Placental epithelial cell (primary cell): Measurements from ENCODE around the gene TCEAL7. TPM values are rescaled to one million over a fixed set of nuclear protein-coding genes. Genes with fewer than 3 reads are reported as not detected.

Experiments used
- small RNA-seq: library from RNA; depleted of rRNA; stranded (forward); fragments of <200 nt; gene quantifications from one replicate; pipeline ENCODE3, GENCODE V24; 2012
- total RNA-seq: library from RNA; depleted of rRNA; stranded (reverse); fragments of >200 nt; gene quantifications from 2 replicates; pipeline ENCODE4 v1.2.3, GENCODE V29; 2012

TCEAL7 gene
- 2.1 and 10.6 TPM in 2 replicates for total RNA-seq

GRCh38 chrX:103329991-103330390 lies at the start of gene TCEAL7:
Gene TCEAL7 (plus strand): TSS chrX:103330239. CDS start chrX:103331404, 1,165 bp downstream.

GRCh38 chrX:103310555-103311398 lies 19.3 kb upstream of the TCEAL7 start, which contains the start of gene BEX2:
Gene BEX2 (minus strand): TSS chrX:103310990. CDS start chrX:103309976, 1,014 bp downstream.

GRCh38 chrX:103356130-103356798 lies 26.2 kb downstream of the TCEAL7 start, which contains the start of gene TCEAL9:
Gene TCEAL9 (plus strand): TSS chrX:103356506. CDS start chrX:103357685, 1,179 bp downstream.

GRCh38 chrX:103376118-103376978 lies 46.3 kb downstream of the TCEAL7 start, which contains the start of gene BEX3:
Gene BEX3 (plus strand): TSS chrX:103376538. CDS start chrX:103377522, 984 bp downstream.

Small RNA genes within 50 kb of the gene (small RNA-seq; reads per million reads assigned to genes)
- gene Z92846.1 = not detected

Other genes with a start within 250 kb of the TCEAL7 start
- gene NXF3, start 237.1 kb upstream of the TCEAL7 start, total RNA-seq = not detected in 2 replicates
- gene BEX4, start 115.1 kb upstream of the TCEAL7 start, total RNA-seq = 18.7 and 22.8 TPM in 2 replicates
- gene TCEAL8, start 75.1 kb upstream of the TCEAL7 start, total RNA-seq = 126 and 214 TPM in 2 replicates
- gene TCEAL5, start 53.5 kb upstream of the TCEAL7 start, total RNA-seq = not detected in 2 replicates
- gene BEX2, start 19.2 kb upstream of the TCEAL7 start, total RNA-seq = 2.1 and 6.7 TPM in 2 replicates
- 37.8 and 71.1 TPM in 2 replicates for gene TCEAL9, start 26.3 kb downstream of the TCEAL7 start, total RNA-seq
- gene BEX3, start 46.3 kb downstream of the TCEAL7 start, total RNA-seq = 56.1 and 146 TPM in 2 replicates
- gene RAB40A, start 189.2 kb downstream of the TCEAL7 start, total RNA-seq = 0.65 and 2.7 TPM in 2 replicates